Endothelial cell of umbilical vein (primary cell): ENCODE data around the gene ADAMTS17. TPM values are rescaled to one million over a fixed set of nuclear protein-coding genes. Genes with fewer than 3 reads are reported as not detected.

Experiments
- BruUV-seq: library from RNA; stranded (reverse); fragments of 400-500 nt; replicated peaks from 2 replicates; lab custom pipeline; 2021; lab: Mats Ljungman, UMichigan
- CTCF ChIA-PET: fragments of 300-600, 350-600 bp; sonication (Branson Sonifier 250); formaldehyde crosslinking; loops from one replicate; lab custom pipeline; 2021; ENCODE audit warnings: antibody characterized with exemption, inconsistent platforms; lab: Charles Lee
- POLR2A ChIA-PET: fragments of 300-600, 350-600 bp; sonication (Branson Sonifier 250); formaldehyde crosslinking; loops from one replicate; lab custom pipeline; 2021; ENCODE audit warnings: antibody characterized with exemption, inconsistent platforms; lab: Charles Lee
- DNase-seq: peaks from one replicate; pipeline ENCODE4 v3.0.0-alpha.2; 2011; ENCODE audit warnings: low read depth, low spot score
- FAIRE-seq: peaks from 2 replicates; lab custom pipeline; 2011; peaks lifted over from hg19 to GRCh38; lab: Jason Lieb, UNC
- H2AFZ ChIP-seq: 2 replicates; pipeline ENCODE4 v1.6.0; 2012; ENCODE audit warnings: low read depth, low read length, control low read depth, inconsistent platforms
- H3K27ac ChIP-seq: 2 replicates; pipeline ENCODE4 v1.5.1; 2011; ENCODE audit warnings: low read depth, mild to moderate bottlenecking, control low read depth, low read length, moderate library complexity; ENCODE audit not compliant: insufficient read depth
- H3K27me3 ChIP-seq, 2 experiments: 2 replicates each; pipeline versions ENCODE4 v1.6.0 to v1.6.1; 2011; ENCODE audit warnings: low read length in 2 of 2, mixed read lengths in 1 of 2; ENCODE audit not compliant: control insufficient read depth in 2 of 2, insufficient read depth in 2 of 2
- H3K36me3 ChIP-seq, 2 experiments: 2 replicates in 1 of 2; 3 replicates in 1 of 2; pipeline ENCODE4 v1.5.1; 2011; ENCODE audit warnings: low read length in 2 of 2, mild to moderate bottlenecking in 1 of 2, moderate library complexity in 1 of 2; ENCODE audit not compliant: control insufficient read depth in 2 of 2, insufficient read depth in 2 of 2; ENCODE audit errors: extremely low read depth in 1 of 2
- H3K4me1 ChIP-seq: 3 replicates; pipeline ENCODE4 v1.5.1; 2011; ENCODE audit warnings: mild to moderate bottlenecking, low read length; ENCODE audit not compliant: control insufficient read depth, insufficient read depth; ENCODE audit errors: extremely low read depth
- H3K4me2 ChIP-seq: 2 replicates; pipeline ENCODE4 v1.6.1; 2011; ENCODE audit warnings: low read length, control low read depth, mixed read lengths; ENCODE audit not compliant: insufficient read depth
- H3K4me3 ChIP-seq, 3 experiments: fragments of 200-600 bp in 1 of 3; sonication (generic), shearing (Covaris generic) in 1 of 3; replicated peaks in 1 of 3; 2 replicates each; pipeline ENCODE4 v1.5.1; 2011 to 2016; ENCODE audit warnings: control low read depth in 3 of 3, low read length in 3 of 3, mild to moderate bottlenecking in 2 of 3, inconsistent platforms in 1 of 3, low read depth in 1 of 3, moderate library complexity in 1 of 3; ENCODE audit not compliant: insufficient read depth in 1 of 3
- H3K79me2 ChIP-seq: 2 replicates; pipeline ENCODE4 v1.6.0; 2012; ENCODE audit warnings: low read length, inconsistent platforms; ENCODE audit not compliant: control insufficient read depth, insufficient read depth
- H3K9ac ChIP-seq: replicated peaks from 2 replicates; pipeline ENCODE3; 2011; ENCODE audit warnings: low read length, control low read depth; ENCODE audit not compliant: insufficient read depth; ENCODE audit errors: extremely low read depth
- H3K9me1 ChIP-seq: replicated peaks from 3 replicates; pipeline ENCODE4 v1.6.0; 2011; ENCODE audit warnings: mild to moderate bottlenecking, low read length; ENCODE audit not compliant: control insufficient read depth, insufficient read depth; ENCODE audit errors: extremely low read depth
- H3K9me3 ChIP-seq: replicated peaks from 2 replicates; pipeline ENCODE4 v1.5.1; 2012; ENCODE audit warnings: low read length, inconsistent platforms; ENCODE audit not compliant: control insufficient read depth, insufficient read depth
- H4K20me1 ChIP-seq: replicated peaks from 2 replicates; pipeline ENCODE3; 2011; ENCODE audit warnings: mild to moderate bottlenecking, low read length; ENCODE audit not compliant: control insufficient read depth, insufficient read depth; ENCODE audit errors: extremely low read depth
- CTCF ChIP-seq, 2 donors: IDR thresholded peaks; 1 replicate in 1 of 2; 2 replicates in 1 of 2; pipeline ENCODE4 v1.5.1; 2011; ENCODE audit warnings: low read length in 2 of 2, mild to moderate bottlenecking in 2 of 2, moderate library complexity in 2 of 2, control low read depth in 1 of 2, inconsistent platforms in 1 of 2, low read depth in 1 of 2; ENCODE audit not compliant: insufficient read depth in 1 of 2; ENCODE audit errors: extremely low read depth in 1 of 2
- EZH2 ChIP-seq: IDR thresholded peaks from 2 replicates; pipeline ENCODE4 v1.6.1; 2012; ENCODE audit warnings: borderline replicate concordance, low read depth, mild to moderate bottlenecking, moderate library complexity, low read length, inconsistent platforms; ENCODE audit not compliant: severe bottlenecking
- FOS ChIP-seq: IDR thresholded peaks from 2 replicates; pipeline ENCODE4 v1.6.1; 2011; ENCODE audit warnings: mild to moderate bottlenecking, low read length, moderate library complexity, borderline replicate concordance; ENCODE audit not compliant: insufficient read depth
- GATA2 ChIP-seq: IDR thresholded peaks from 2 replicates; pipeline ENCODE4 v1.7.0; 2011; ENCODE audit warnings: low read depth, mild to moderate bottlenecking, moderate library complexity, mixed read lengths, low read length; ENCODE audit not compliant: insufficient read length, insufficient read depth
- JUN ChIP-seq: IDR thresholded peaks from 2 replicates; pipeline ENCODE4 v1.6.1; 2011; ENCODE audit warnings: borderline replicate concordance, low read depth; ENCODE audit not compliant: insufficient read length, insufficient read depth
- MAX ChIP-seq: IDR thresholded peaks from 2 replicates; pipeline ENCODE4 v1.6.1; 2011; ENCODE audit not compliant: insufficient read depth, insufficient read length
- MYC ChIP-seq: IDR thresholded peaks from one replicate; pipeline ENCODE4 v1.6.1; 2011; ENCODE audit warnings: mild to moderate bottlenecking, low read depth, low read length
- POLR2A ChIP-seq: IDR thresholded peaks from 2 replicates; pipeline ENCODE4 v1.6.1; 2012; ENCODE audit warnings: low read depth, mild to moderate bottlenecking, control low read depth, low read length
- POLR2AphosphoS5 ChIP-seq: IDR thresholded peaks from 2 replicates; pipeline ENCODE4 v1.6.1; 2012; ENCODE audit warnings: low read depth, mild to moderate bottlenecking, control low read depth, low read length, moderate library complexity; ENCODE audit not compliant: insufficient read depth
- dilution Hi-C: fragments of 300-500 bp; cut with MboI; formaldehyde crosslinking; loops from one replicate; pipeline ENCODE4 v1.15.0; 2019; ENCODE audit warnings: low sequenced_read_pairs; ENCODE audit not compliant: extremely low pct_ligation_motif_present
- intact Hi-C: fragments of 100-400 bp; cut with micrococcal nuclease; formaldehyde crosslinking; loops from one replicate; pipeline ENCODE4 v1.10.0; 2022
- polyA plus RNA-seq, 4 experiments: library from polyadenylated mRNA; depleted of rRNA in 3 of 4; stranded (reverse) in 3 of 4; unstranded in 1 of 4; fragments of >200 nt; gene quantifications; 2 replicates each; pipeline versions ENCODE4 v1.2.1 to v1.2.3, GENCODE V29; 2011 to 2012; ENCODE audit warnings: missing spikeins in 1 of 4
- total RNA-seq: library from RNA; stranded (reverse); gene quantifications from 2 replicates; pipeline ENCODE4 v1.2.3, GENCODE V29; 2021

Gene ADAMTS17
- total and polyA plus RNA-seq, 2 donors (not counting 3 experiments of a cell fraction or from before 2014, with no cell fraction given): 0.12 TPM; not detected in 1

- Histone ChIP-seq H3K79me2 (no peaks in the 10 kb centered on the region), H3K27ac (no peak overlapping the region), H4K20me1 (no peaks in the 10 kb centered on the region), H3K4me1 (no peaks in the 10 kb centered on the region), H3K4me3 (no peak overlapping the region), H3K9me1 (no peaks in the 10 kb centered on the region), H3K36me3 (no peaks in the 10 kb centered on the region), H3K4me2 (no peak overlapping the region), H2AFZ (no peak overlapping the region), H3K9ac (no peak overlapping the region), H3K27me3 (no peaks in the 10 kb centered on the region), H3K9me3 (no peaks in the 10 kb centered on the region)
- no peak for TF ChIP-seq JUN
- no peak for TF ChIP-seq FOS
- BruUV-seq: no TSS peak
- POLR2A ChIA-PET: no interaction called here
- dilution Hi-C loops: no loop called here
- FAIRE-seq (no peak), DNase-seq (no peak)
- CTCF ChIA-PET: no interaction called here
- intact Hi-C loops: no loop called here
Observed at GRCh38 chr15:99983171-99983885, 358.4 kb downstream of the ADAMTS17 start.

GRCh38 chr15:99982662-99983061 is 359.1 kb downstream of the ADAMTS17 start:
- TF ChIP-seq POLR2A: no peak
- TF ChIP-seq GATA2: no peak
- no peak for TF ChIP-seq FOS
- TF ChIP-seq EZH2: no peak
- no peak for TF ChIP-seq CTCF (IDR thresholded peaks at IDR 0.05; ENCODE audit: extremely low read depth in 1 of 2, insufficient read depth in 1 of 2, low read depth in 1 of 2, low read length in 2 of 2)
- TF ChIP-seq MYC: no peak
- no peak for TF ChIP-seq MAX
- TF ChIP-seq POLR2AphosphoS5: no peak
- TF ChIP-seq JUN: no peak
- Histone ChIP-seq H2AFZ (no peak overlapping the region), H3K4me1 (no peaks in the 10 kb centered on the region), H3K9me1 (no peaks in the 10 kb centered on the region), H3K36me3 (no peaks in the 10 kb centered on the region), H3K9me3 (no peaks in the 10 kb centered on the region), H3K4me2 (no peak overlapping the region), H3K27ac (no peak overlapping the region), H4K20me1 (no peaks in the 10 kb centered on the region), H3K9ac (no peak overlapping the region), H3K4me3 (no peak overlapping the region), H3K79me2 (no peaks in the 10 kb centered on the region), H3K27me3 (no peaks in the 10 kb centered on the region)
- dilution Hi-C loops: no loop called here
- no peak for FAIRE-seq
- POLR2A ChIA-PET: no interaction called here
- CTCF ChIA-PET: no interaction called here
- no TSS peak for BruUV-seq
- intact Hi-C loops: no loop called here
- DNase-seq: no peak
